Keratinocyte (primary cell): ENCODE measurements around the gene CRABP2. TPM values are rescaled to one million over a fixed set of nuclear protein-coding genes. Genes with fewer than 3 reads are reported as not detected.

Source experiments
- DNase-seq: peaks from one replicate; pipeline ENCODE4 v3.0.0-alpha.2; 2011; ENCODE audit warnings: low read depth, missing footprints, low spot score
- FAIRE-seq: peaks from 2 replicates; lab custom pipeline; 2011; peaks lifted over from hg19 to GRCh38; lab: Jason Lieb, UNC
- H2AFZ ChIP-seq: 2 replicates; pipeline ENCODE4 v1.6.0; 2012; ENCODE audit warnings: low read length, control low read depth, inconsistent platforms; ENCODE audit not compliant: control insufficient read depth
- H3K27ac ChIP-seq: 2 replicates; pipeline ENCODE4 v1.5.1; 2011; ENCODE audit warnings: low read length; ENCODE audit not compliant: control insufficient read depth, insufficient read depth
- H3K27me3 ChIP-seq: 3 replicates; pipeline ENCODE4 v1.6.0; 2011; ENCODE audit warnings: low read length; ENCODE audit not compliant: control insufficient read depth, insufficient read depth; ENCODE audit errors: extremely low read depth
- H3K36me3 ChIP-seq, 2 experiments: 2 replicates in 1 of 2; 3 replicates in 1 of 2; pipeline ENCODE4 v1.5.1; 2011; ENCODE audit warnings: low read length in 2 of 2, mild to moderate bottlenecking in 1 of 2; ENCODE audit not compliant: control insufficient read depth in 2 of 2, insufficient read depth in 2 of 2; ENCODE audit errors: extremely low read depth in 1 of 2
- H3K4me1 ChIP-seq: 3 replicates; pipeline ENCODE4 v1.5.1; 2011; ENCODE audit warnings: low read length; ENCODE audit not compliant: control insufficient read depth, insufficient read depth; ENCODE audit errors: extremely low read depth
- H3K4me2 ChIP-seq: 3 replicates; pipeline ENCODE4 v1.6.0; 2011; ENCODE audit warnings: low read depth, low read length; ENCODE audit not compliant: control insufficient read depth, insufficient read depth; ENCODE audit errors: extremely low read depth
- H3K4me3 ChIP-seq, 3 experiments: fragments of 200-600 bp in 1 of 3; sonication (generic) in 1 of 3; 2 replicates in 2 of 3; 3 replicates in 1 of 3; pipeline ENCODE4 v1.5.1; 2011 to 2016; ENCODE audit warnings: low read length in 3 of 3, mild to moderate bottlenecking in 3 of 3, control low read depth in 2 of 3, inconsistent platforms in 1 of 3, low read depth in 1 of 3, mixed read lengths in 1 of 3, mixed run types in 1 of 3, moderate library complexity in 1 of 3; ENCODE audit not compliant: control insufficient read depth in 2 of 3, insufficient read depth in 2 of 3; ENCODE audit errors: extremely low read depth in 1 of 3
- H3K79me2 ChIP-seq: 2 replicates; pipeline ENCODE4 v1.6.0; 2012; ENCODE audit warnings: low read length; ENCODE audit not compliant: control insufficient read depth, insufficient read depth
- H3K9ac ChIP-seq: 3 replicates; pipeline ENCODE4 v1.6.0; 2011; ENCODE audit warnings: low read length; ENCODE audit not compliant: control insufficient read depth, insufficient read depth; ENCODE audit errors: extremely low read depth
- H3K9me1 ChIP-seq: 3 replicates; pipeline ENCODE4 v1.6.0; 2011; ENCODE audit warnings: low read length; ENCODE audit not compliant: control insufficient read depth, insufficient read depth; ENCODE audit errors: extremely low read depth
- H3K9me3 ChIP-seq: 2 replicates; pipeline ENCODE4 v1.5.1; 2012; ENCODE audit warnings: low read depth, low read length; ENCODE audit not compliant: control insufficient read depth
- H4K20me1 ChIP-seq: 3 replicates; pipeline ENCODE4 v1.6.0; 2011; ENCODE audit warnings: low read length; ENCODE audit not compliant: control insufficient read depth, insufficient read depth; ENCODE audit errors: extremely low read depth
- CTCF ChIP-seq, 3 experiments: IDR thresholded peaks in 1 of 3; conservative IDR thresholded peaks in 1 of 3; optimal IDR thresholded peaks in 1 of 3; 2 replicates in 2 of 3; 3 replicates in 1 of 3; pipeline versions ENCODE3 to v1.5.1; 2011; ENCODE audit warnings: low read length in 3 of 3, mild to moderate bottlenecking in 3 of 3, moderate library complexity in 2 of 3, control low read depth in 1 of 3, inconsistent platforms in 1 of 3; ENCODE audit not compliant: insufficient read depth in 2 of 3; ENCODE audit errors: extremely low read depth in 1 of 3
- EZH2 ChIP-seq: IDR thresholded peaks from one replicate; pipeline ENCODE4 v1.6.1; 2012; ENCODE audit warnings: inconsistent platforms, mild to moderate bottlenecking, low read length, moderate library complexity
- dilution Hi-C: fragments of 300-500 bp; cut with MboI; formaldehyde crosslinking; loops from one replicate; pipeline ENCODE4 v1.7.0; 2020; ENCODE audit warnings: low sequenced_read_pairs; ENCODE audit not compliant: extremely low pct_ligation_motif_present
- polyA plus RNA-seq, 5 experiments: library from polyadenylated mRNA; depleted of rRNA in 3 of 5; stranded (reverse) in 3 of 5; stranded (forward) in 1 of 5; unstranded in 1 of 5; fragments of >200 nt; gene quantifications; 1 replicate in 1 of 5; 2 replicates in 3 of 5; 3 replicates in 1 of 5; pipeline versions ENCODE4 v1.2.1 to v1.2.3, GENCODE V29; 2011 to 2012; ENCODE audit warnings: missing spikeins in 2 of 5, low read depth in 1 of 5, low replicate concordance in 1 of 5

CRABP2 gene
- polyA plus RNA-seq, 1 donor (not counting 4 experiments of a cell fraction or from before 2014, with no cell fraction given) = 8.4 TPM

GRCh38 chr1:156738407-156738806, 33.0 kb upstream of the CRABP2 start:
- no peak overlapping the region for H3K9ac ChIP-seq
- no peak for DNase-seq
- dilution Hi-C loops = no loop called here
- peaks cover 21 to 35% of the 10 kb centered on the region in 2 experiments for H3K36me3 ChIP-seq
- FAIRE-seq = no peak
- H3K9me1 ChIP-seq = no peaks in the 10 kb centered on the region
- H3K27ac ChIP-seq = no peak overlapping the region
- H3K79me2 ChIP-seq = peaks cover 22% of the 10 kb centered on the region
- H3K4me2 ChIP-seq = no peak overlapping the region
- no peak overlapping the region for H3K4me3 ChIP-seq
- TF ChIP-seq EZH2 = no peak
- no peak overlapping the region for H2AFZ ChIP-seq
- H3K4me1 ChIP-seq = peaks cover 8% of the 10 kb centered on the region
- no peaks in the 10 kb centered on the region for H3K9me3 ChIP-seq
- no peaks in the 10 kb centered on the region for H3K27me3 ChIP-seq
- no peaks in the 10 kb centered on the region for H4K20me1 ChIP-seq

- H4K20me1 ChIP-seq = no peaks in the 10 kb centered on the region
- no peak overlapping the region for H2AFZ ChIP-seq
- no peak overlapping the region for H3K4me3 ChIP-seq
- H3K79me2 ChIP-seq = peaks cover 14% of the 10 kb centered on the region
- no peak for DNase-seq
- H3K27ac ChIP-seq = no peak overlapping the region
- H3K4me1 ChIP-seq = peaks cover 16% of the 10 kb centered on the region
- no peaks in the 10 kb centered on the region for H3K9me1 ChIP-seq
- H3K9ac ChIP-seq = no peak overlapping the region
- TF ChIP-seq EZH2 (no peak), CTCF (optimal IDR thresholded peaks at IDR 0.05 in 1 of 3, IDR thresholded peaks at IDR 0.05 in 1 of 3, conservative IDR thresholded peaks at IDR 0.05 in 1 of 3; ENCODE audit: extremely low read depth in 1 of 3, insufficient read depth in 2 of 3, low read length in 3 of 3) (no peak)
- H3K36me3 ChIP-seq = peaks cover 24 to 27% of the 10 kb centered on the region in 2 experiments
- H3K4me2 ChIP-seq = no peak overlapping the region
- no peaks in the 10 kb centered on the region for H3K9me3 ChIP-seq
- dilution Hi-C loops = no loop called here
- H3K27me3 ChIP-seq = no peaks in the 10 kb centered on the region
- no peak for FAIRE-seq
Observed at GRCh38 chr1:156733989-156734584, 28.7 kb upstream of the CRABP2 start.
